Liver (tissue), 9 donors: ENCODE measurements around the gene ZDHHC21. TPM values are rescaled to one million over a fixed set of nuclear protein-coding genes. Genes with fewer than 3 reads are reported as not detected.

Experiments
- DNase-seq: peaks from one replicate; pipeline ENCODE4 v3.0.0-alpha.2; 2017; ENCODE audit warnings: low spot score
- H3K27ac ChIP-seq, 2 donors: one replicate each; pipeline ENCODE4 v1.7.0; 2013; ENCODE audit warnings: inconsistent platforms in 2 of 2, low read length in 2 of 2, control low read depth in 1 of 2, low read depth in 1 of 2, mild to moderate bottlenecking in 1 of 2
- H3K27me3 ChIP-seq, 4 donors: one replicate each; pipeline versions ENCODE4 v1.6.1 to v1.7.0; 2013; ENCODE audit warnings: low read length in 3 of 4, inconsistent platforms in 1 of 4, mild to moderate bottlenecking in 1 of 4, moderate library complexity in 1 of 4; ENCODE audit not compliant: control insufficient read depth in 4 of 4, insufficient read depth in 4 of 4
- H3K36me3 ChIP-seq, 4 donors: one replicate each; pipeline versions ENCODE4 v1.6.1 to v1.7.0; 2013; ENCODE audit warnings: low read length in 3 of 4, mild to moderate bottlenecking in 3 of 4, low read depth in 1 of 4, moderate library complexity in 1 of 4; ENCODE audit not compliant: control insufficient read depth in 4 of 4, insufficient read depth in 3 of 4
- H3K4me1 ChIP-seq, 4 donors: one replicate each; pipeline versions ENCODE4 v1.6.1 to v1.7.0; 2013; ENCODE audit warnings: low read length in 3 of 4, mild to moderate bottlenecking in 3 of 4, moderate library complexity in 1 of 4; ENCODE audit not compliant: control insufficient read depth in 4 of 4, insufficient read depth in 4 of 4
- H3K4me3 ChIP-seq, 3 donors: one replicate each; pipeline versions ENCODE4 v1.6.1 to v1.7.0; 2013; ENCODE audit warnings: low read length in 3 of 3, control low read depth in 1 of 3, low read depth in 1 of 3, mild to moderate bottlenecking in 1 of 3
- H3K9ac ChIP-seq, 2 donors: one replicate each; pipeline ENCODE4 v1.7.0; 2013; ENCODE audit warnings: low read length in 2 of 2, mild to moderate bottlenecking in 2 of 2, moderate library complexity in 2 of 2, control low read depth in 1 of 2, low read depth in 1 of 2
- H3K9me3 ChIP-seq, 4 donors: one replicate each; pipeline versions ENCODE4 v1.6.1 to v1.7.0; 2013; ENCODE audit warnings: low read length in 3 of 4; ENCODE audit not compliant: control insufficient read depth in 4 of 4
- ATF3 ChIP-seq: IDR thresholded peaks from 2 replicates; pipeline ENCODE4 v1.6.1; 2016; ENCODE audit warnings: antibody characterized with exemption
- CTCF ChIP-seq: fragments of 150-350 bp; IDR thresholded peaks from 2 replicates; pipeline ENCODE4 v1.5.1; 2017; ENCODE audit warnings: improper control_type of control experiment, low read depth, low read length; ENCODE audit not compliant: missing input control
- EGR1 ChIP-seq, 2 donors: IDR thresholded peaks; 2 replicates each; pipeline ENCODE4 v1.6.1; 2016 to 2018; ENCODE audit warnings: antibody characterized with exemption in 2 of 2, low read depth in 2 of 2
- GABPA ChIP-seq, 2 donors: IDR thresholded peaks in 1 of 2; conservative IDR thresholded peaks in 1 of 2; 2 replicates each; pipeline ENCODE4 v1.6.1; 2016; ENCODE audit warnings: antibody characterized with exemption in 2 of 2, mild to moderate bottlenecking in 1 of 2, moderate library complexity in 1 of 2
- HNF4A ChIP-seq, 2 donors: conservative IDR thresholded peaks; 2 replicates each; pipeline ENCODE4 v1.6.1; 2016; ENCODE audit warnings: antibody characterized with exemption in 2 of 2, mild to moderate bottlenecking in 2 of 2
- JUND ChIP-seq, 2 donors: IDR thresholded peaks; 2 replicates each; pipeline ENCODE4 v1.6.1; 2016; ENCODE audit warnings: antibody characterized with exemption in 2 of 2
- MAX ChIP-seq: IDR thresholded peaks from 2 replicates; pipeline ENCODE4 v1.6.1; 2016; ENCODE audit warnings: antibody characterized with exemption
- NR2F2 ChIP-seq: IDR thresholded peaks from 2 replicates; pipeline ENCODE4 v1.6.1; 2016; ENCODE audit warnings: antibody characterized with exemption
- REST ChIP-seq: IDR thresholded peaks from 2 replicates; pipeline ENCODE4 v1.6.1; 2016; ENCODE audit warnings: antibody characterized with exemption, mild to moderate bottlenecking
- RXRA ChIP-seq, 2 donors: IDR thresholded peaks; 2 replicates each; pipeline ENCODE4 v1.6.1; 2017 to 2018; ENCODE audit warnings: antibody characterized with exemption in 2 of 2, mild to moderate bottlenecking in 1 of 2
- SP1 ChIP-seq: IDR thresholded peaks from 2 replicates; pipeline ENCODE4 v1.6.1; 2018; ENCODE audit warnings: antibody characterized with exemption, mild to moderate bottlenecking
- TAF1 ChIP-seq: conservative IDR thresholded peaks from 2 replicates; pipeline ENCODE4 v1.6.1; 2016; ENCODE audit warnings: antibody characterized with exemption, mild to moderate bottlenecking
- WGBS: extraction: QIAGEN DNeasy Blood & Tissue Kit; methylation state at CpG from one replicate; pipeline ENCODE4 v1.1.7; 2013; 5-methylcytosine and 5-hydroxymethylcytosine counted together
- polyA plus RNA-seq, 2 donors: library from polyadenylated mRNA; stranded (reverse) in 1 of 2; unstranded in 1 of 2; fragments of 200-250 nt in 1 of 2; fragments of >200 nt in 1 of 2; fragmentation: Nextera tagmentation in 1 of 2; extraction: Ambion mirVana in 1 of 2; gene quantifications; one replicate each; pipeline versions ENCODE4 v1.2.1 to v1.2.3, GENCODE V29; 2013 to 2015
- total RNA-seq, 2 donors: library from RNA; depleted of rRNA; stranded (reverse); fragments of >200 nt; gene quantifications; one replicate each; pipeline ENCODE4 v1.2.3, GENCODE V29; 2014
- donor health status: healthy.
- donor health status: healthy.
- donor health status: healthy.
- donor health status: healthy.
- donor health status: healthy.

Gene ZDHHC21
- total and polyA plus RNA-seq, 4 donors: 1.3 to 6.0 (median 2.7) TPM

- no peak for TF ChIP-seq CTCF
These were observed 37.2 kb upstream of the ZDHHC21 start (continued) for GRCh38 chr9:14730461-14730898.

GRCh38 chr9:14723301-14723700 is 30.1 kb upstream of the ZDHHC21 start:
- Histone ChIP-seq H3K27ac (no peak overlapping the region), H3K4me3 (no peak overlapping the region), H3K9me3 (no peaks in the 10 kb centered on the region), H3K4me1 (no peaks in the 10 kb centered on the region), H3K27me3 (peaks cover 0 to 14% (median 2%) of the 10 kb centered on the region in 4 donors), H3K9ac (no peak overlapping the region), H3K36me3 (no peaks in the 10 kb centered on the region)
- no peak for DNase-seq
- WGBS: 32% methylated on average over 4 of the region's 4 CpGs
- no peak for TF ChIP-seq HNF4A (conservative IDR thresholded peaks at IDR 0.05)
- TF ChIP-seq MAX: no peak
- no peak for TF ChIP-seq ATF3
- no peak for TF ChIP-seq RXRA (IDR thresholded peaks at IDR 0.05)
- no peak for TF ChIP-seq TAF1
- TF ChIP-seq NR2F2: no peak
- no peak for TF ChIP-seq SP1
- TF ChIP-seq REST: no peak
- no peak for TF ChIP-seq JUND (IDR thresholded peaks at IDR 0.05)
- TF ChIP-seq EGR1 (IDR thresholded peaks at IDR 0.05; ENCODE audit: low read depth in 2 of 2): no peak
- TF ChIP-seq GABPA (IDR thresholded peaks at IDR 0.05 in 1 of 2, conservative IDR thresholded peaks at IDR 0.05 in 1 of 2): no peak
- TF ChIP-seq CTCF: no peak
